Measurements from ENCODE around the gene JARID2. TPM values are rescaled to one million over a fixed set of nuclear protein-coding genes. Genes with fewer than 3 reads are reported as not detected.

The JARID2 gene
- total RNA-seq, 1 donor from 2014 or later: 24.2 TPM

DNA sequence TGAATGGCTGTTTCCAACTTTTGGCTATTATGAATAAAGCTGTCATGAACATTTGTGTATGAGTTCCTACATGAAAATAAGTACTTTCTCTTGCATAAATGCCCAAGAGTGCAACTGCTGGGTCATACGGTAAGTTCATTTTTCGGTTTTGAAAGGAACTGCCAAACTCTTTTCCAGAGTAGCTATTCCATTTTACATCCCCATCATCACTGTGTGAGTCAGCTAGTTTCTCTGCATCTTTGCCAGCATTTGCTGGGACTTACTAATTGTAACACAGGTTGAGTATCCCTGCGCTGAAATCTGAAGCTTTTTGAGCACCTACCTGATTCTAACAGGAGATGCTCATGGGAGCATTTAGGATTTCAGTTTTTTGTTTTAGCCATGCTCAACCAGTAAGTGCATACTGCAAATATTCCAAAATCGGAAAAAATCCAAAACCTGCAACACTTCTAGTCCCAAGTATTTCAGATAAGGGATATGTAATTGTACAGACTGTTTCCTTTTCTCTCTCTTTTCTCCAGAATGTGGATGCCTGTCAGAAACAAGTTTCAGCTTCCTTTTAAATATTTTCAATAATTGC lies 298.5 kb downstream of the JARID2 start:
- H3K9ac ChIP-seq (ENCODE audit: low read length): no peak overlapping the region
- H3K27ac ChIP-seq (ENCODE audit: low read depth, low read length): no peak overlapping the region
- no peak overlapping the region for H2AFZ ChIP-seq (ENCODE audit: low read depth, low read length)
- no peak overlapping the region for H3K4me3 ChIP-seq (ENCODE audit: insufficient read depth, low read depth, low read length)
- Mint-ChIP-seq H3K4me1 (ENCODE audit: low read depth, unreplicated experiment) (peaks cover 3% of the 10 kb centered on the region), H3K27me3 (ENCODE audit: low read depth, unreplicated experiment) (no peaks in the 10 kb centered on the region), H3K27ac (ENCODE audit: unreplicated experiment) (no peak overlapping the region), H3K9me3 (ENCODE audit: unreplicated experiment) (peaks cover 4% of the 10 kb centered on the region), H3K4me3 (ENCODE audit: unreplicated experiment) (no peak overlapping the region), H3K36me3 (ENCODE audit: low read depth, unreplicated experiment) (peaks cover 3% of the 10 kb centered on the region)
- FAIRE-seq (no peak), DNase-seq (ENCODE audit: low read depth) (peak; percentile 42)
- H3K4me1 ChIP-seq (ENCODE audit: insufficient read depth, low read length): no peaks in the 10 kb centered on the region
- H3K27me3 ChIP-seq (ENCODE audit: insufficient read depth, low read length): no peaks in the 10 kb centered on the region
- TF ChIP-seq, protein P1, sequence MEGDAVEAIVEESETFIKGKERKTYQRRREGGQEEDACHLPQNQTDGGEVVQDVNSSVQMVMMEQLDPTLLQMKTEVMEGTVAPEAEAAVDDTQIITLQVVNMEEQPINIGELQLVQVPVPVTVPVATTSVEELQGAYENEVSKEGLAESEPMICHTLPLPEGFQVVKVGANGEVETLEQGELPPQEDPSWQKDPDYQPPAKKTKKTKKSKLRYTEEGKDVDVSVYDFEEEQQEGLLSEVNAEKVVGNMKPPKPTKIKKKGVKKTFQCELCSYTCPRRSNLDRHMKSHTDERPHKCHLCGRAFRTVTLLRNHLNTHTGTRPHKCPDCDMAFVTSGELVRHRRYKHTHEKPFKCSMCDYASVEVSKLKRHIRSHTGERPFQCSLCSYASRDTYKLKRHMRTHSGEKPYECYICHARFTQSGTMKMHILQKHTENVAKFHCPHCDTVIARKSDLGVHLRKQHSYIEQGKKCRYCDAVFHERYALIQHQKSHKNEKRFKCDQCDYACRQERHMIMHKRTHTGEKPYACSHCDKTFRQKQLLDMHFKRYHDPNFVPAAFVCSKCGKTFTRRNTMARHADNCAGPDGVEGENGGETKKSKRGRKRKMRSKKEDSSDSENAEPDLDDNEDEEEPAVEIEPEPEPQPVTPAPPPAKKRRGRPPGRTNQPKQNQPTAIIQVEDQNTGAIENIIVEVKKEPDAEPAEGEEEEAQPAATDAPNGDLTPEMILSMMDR (IDR thresholded peaks at IDR 0.05; ENCODE audit: insufficient read depth, low read depth, low read length): no peak
- TF ChIP-seq EZH2 (IDR thresholded peaks at IDR 0.05; ENCODE audit: insufficient read depth, low read length): no peak
- H3K4me2 ChIP-seq (ENCODE audit: low read length): no peak overlapping the region
- no peaks in the 10 kb centered on the region for H4K20me1 ChIP-seq (ENCODE audit: insufficient read depth, low read length)
- no peaks in the 10 kb centered on the region for H3K79me2 ChIP-seq (ENCODE audit: insufficient read depth, low read length)
- no peaks in the 10 kb centered on the region for H3K36me3 ChIP-seq (ENCODE audit: insufficient read depth, low read length)
- H3K9me3 ChIP-seq (ENCODE audit: insufficient read depth, low read depth, low read length): no peaks in the 10 kb centered on the region

DNA sequence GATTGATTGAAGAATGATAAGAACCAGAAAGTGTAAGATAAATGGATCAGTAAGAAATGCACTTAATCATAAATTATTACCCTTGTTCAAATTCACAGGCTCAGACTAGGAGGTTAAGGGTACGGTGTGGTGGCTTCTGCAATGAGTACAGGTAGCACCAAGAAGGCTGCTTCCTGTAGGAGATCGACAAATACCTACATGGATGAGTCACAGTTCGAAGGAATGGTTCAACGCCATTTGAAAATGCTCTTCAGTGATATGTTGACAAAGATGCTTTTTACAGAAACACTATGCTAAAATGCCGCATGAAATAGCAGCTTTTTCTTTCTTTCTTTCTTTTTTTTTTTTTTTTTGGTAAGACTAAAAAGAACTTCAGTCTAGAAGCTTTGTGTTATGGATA lies 300.7 kb downstream of the JARID2 start:
- DNase-seq (ENCODE audit: low read depth) (no peak), FAIRE-seq (no peak)
- Histone ChIP-seq H3K27ac (ENCODE audit: low read depth, low read length) (no peak overlapping the region), H3K9me3 (ENCODE audit: insufficient read depth, low read depth, low read length) (no peaks in the 10 kb centered on the region), H3K4me1 (ENCODE audit: insufficient read depth, low read length) (no peaks in the 10 kb centered on the region), H3K36me3 (ENCODE audit: insufficient read depth, low read length) (no peaks in the 10 kb centered on the region), H3K79me2 (ENCODE audit: insufficient read depth, low read length) (no peaks in the 10 kb centered on the region), H3K4me3 (ENCODE audit: insufficient read depth, low read depth, low read length) (no peak overlapping the region), H4K20me1 (ENCODE audit: insufficient read depth, low read length) (peaks cover 4% of the 10 kb centered on the region), H3K27me3 (ENCODE audit: insufficient read depth, low read length) (no peaks in the 10 kb centered on the region), H2AFZ (ENCODE audit: low read depth, low read length) (no peak overlapping the region), H3K9ac (ENCODE audit: low read length) (no peak overlapping the region), H3K4me2 (ENCODE audit: low read length) (no peak overlapping the region)
- peaks cover 4% of the 10 kb centered on the region for H3K9me3 Mint-ChIP-seq (ENCODE audit: unreplicated experiment)
- H3K4me3 Mint-ChIP-seq (ENCODE audit: unreplicated experiment): no peak overlapping the region
- H3K36me3 Mint-ChIP-seq (ENCODE audit: low read depth, unreplicated experiment): peaks cover 3% of the 10 kb centered on the region
- TF ChIP-seq EZH2 (IDR thresholded peaks at IDR 0.05; ENCODE audit: insufficient read depth, low read length): no peak
- TF ChIP-seq, protein P1 (IDR thresholded peaks at IDR 0.05; ENCODE audit: insufficient read depth, low read depth, low read length): no peak
- H3K27ac Mint-ChIP-seq (ENCODE audit: unreplicated experiment): no peak overlapping the region
- peaks cover 8% of the 10 kb centered on the region for H3K4me1 Mint-ChIP-seq (ENCODE audit: low read depth, unreplicated experiment)
- H3K27me3 Mint-ChIP-seq (ENCODE audit: low read depth, unreplicated experiment): no peaks in the 10 kb centered on the region

GRCh38 chr6:15547400-15547799 lies 301.5 kb downstream of the JARID2 start:
- Histone ChIP-seq H3K36me3 (ENCODE audit: insufficient read depth, low read length) (no peaks in the 10 kb centered on the region), H3K4me3 (ENCODE audit: insufficient read depth, low read depth, low read length) (no peak overlapping the region), H4K20me1 (ENCODE audit: insufficient read depth, low read length) (peaks cover 5% of the 10 kb centered on the region), H3K27me3 (ENCODE audit: insufficient read depth, low read length) (no peaks in the 10 kb centered on the region), H3K4me2 (ENCODE audit: low read length) (no peak overlapping the region), H3K27ac (ENCODE audit: low read depth, low read length) (no peak overlapping the region), H3K4me1 (ENCODE audit: insufficient read depth, low read length) (no peaks in the 10 kb centered on the region), H3K9ac (ENCODE audit: low read length) (no peak overlapping the region), H3K9me3 (ENCODE audit: insufficient read depth, low read depth, low read length) (no peaks in the 10 kb centered on the region), H3K79me2 (ENCODE audit: insufficient read depth, low read length) (no peaks in the 10 kb centered on the region), H2AFZ (ENCODE audit: low read depth, low read length) (no peak overlapping the region)
- Mint-ChIP-seq H3K9me3 (ENCODE audit: unreplicated experiment) (peaks cover 4% of the 10 kb centered on the region), H3K36me3 (ENCODE audit: low read depth, unreplicated experiment) (peaks cover 3% of the 10 kb centered on the region), H3K27me3 (ENCODE audit: low read depth, unreplicated experiment) (no peaks in the 10 kb centered on the region), H3K27ac (ENCODE audit: unreplicated experiment) (no peak overlapping the region), H3K4me3 (ENCODE audit: unreplicated experiment) (no peak overlapping the region), H3K4me1 (ENCODE audit: low read depth, unreplicated experiment) (peaks cover 15% of the 10 kb centered on the region)
- no peak for TF ChIP-seq EZH2 (IDR thresholded peaks at IDR 0.05; ENCODE audit: insufficient read depth, low read length)
- TF ChIP-seq, protein P1 (IDR thresholded peaks at IDR 0.05; ENCODE audit: insufficient read depth, low read depth, low read length): no peak
- DNase-seq (ENCODE audit: low read depth) (no peak), FAIRE-seq (no peak)
